Osteocyte (in vitro differentiated cells): Measurements from ENCODE around the gene CADM1. TPM values are rescaled to one million over a fixed set of nuclear protein-coding genes. Genes with fewer than 3 reads are reported as not detected.

Experiments
- DNase-seq: peaks from one replicate; pipeline ENCODE4 v3.0.0; 2021; ENCODE audit warnings: mixed read lengths; ENCODE audit not compliant: unreplicated experiment; ENCODE audit errors: extremely low spot score
- H3K27ac Mint-ChIP-seq: one replicate; pipeline ENCODE4 v1.8.0; 2021; ENCODE audit warnings: mild to moderate bottlenecking, mixed read lengths; ENCODE audit not compliant: unreplicated experiment
- H3K27me3 Mint-ChIP-seq: one replicate; pipeline ENCODE4 v1.8.0; 2021; ENCODE audit warnings: mixed read lengths; ENCODE audit not compliant: unreplicated experiment
- H3K36me3 Mint-ChIP-seq: one replicate; pipeline ENCODE4 v1.8.0; 2021; ENCODE audit warnings: mixed read lengths; ENCODE audit not compliant: unreplicated experiment
- H3K4me1 Mint-ChIP-seq: one replicate; pipeline ENCODE4 v1.8.0; 2021; ENCODE audit warnings: mixed read lengths; ENCODE audit not compliant: unreplicated experiment
- H3K4me3 Mint-ChIP-seq: one replicate; pipeline ENCODE4 v1.8.0; 2021; ENCODE audit warnings: mild to moderate bottlenecking, moderate library complexity, mixed read lengths; ENCODE audit not compliant: unreplicated experiment
- H3K9me3 Mint-ChIP-seq: one replicate; pipeline ENCODE4 v1.8.0; 2021; ENCODE audit warnings: mixed read lengths; ENCODE audit not compliant: unreplicated experiment
- CTCF ChIP-seq: fragments of 200-600 bp; sonication (generic); IDR thresholded peaks from 2 replicates; pipeline ENCODE4 v1.5.0; 2021; ENCODE audit warnings: antibody characterized with exemption, mild to moderate bottlenecking, moderate library complexity
- total RNA-seq: library from RNA; stranded (reverse); gene quantifications from 2 replicates; pipeline ENCODE4 v1.2.1, GENCODE V29; 2021

CADM1 gene
- total RNA-seq, 1 donor from 2014 or later = 24.2 TPM

- H3K27me3 Mint-ChIP-seq = peaks cover 4% of the 10 kb centered on the region
- no peak overlapping the region for H3K4me3 Mint-ChIP-seq
- no peaks in the 10 kb centered on the region for H3K9me3 Mint-ChIP-seq
- no peaks in the 10 kb centered on the region for H3K36me3 Mint-ChIP-seq
- TF ChIP-seq CTCF = no peak
- H3K27ac Mint-ChIP-seq = no peak overlapping the region
- no peak for DNase-seq
- no peaks in the 10 kb centered on the region for H3K4me1 Mint-ChIP-seq
Measured at GRCh38 chr11:115151010-115151409, 353.2 kb downstream of the CADM1 start.

- Mint-ChIP-seq H3K4me1 (no peaks in the 10 kb centered on the region), H3K4me3 (no peak overlapping the region), H3K27ac (no peak overlapping the region), H3K36me3 (no peaks in the 10 kb centered on the region), H3K9me3 (no peaks in the 10 kb centered on the region), H3K27me3 (no peaks in the 10 kb centered on the region)
- TF ChIP-seq CTCF = no peak
- no peak for DNase-seq
Measured at GRCh38 chr11:115148691-115149090, 355.5 kb downstream of the CADM1 start.

- no peak for TF ChIP-seq CTCF
- Mint-ChIP-seq H3K9me3 (no peaks in the 10 kb centered on the region), H3K4me1 (no peaks in the 10 kb centered on the region), H3K36me3 (no peaks in the 10 kb centered on the region), H3K27ac (no peak overlapping the region), H3K27me3 (peaks cover 3% of the 10 kb centered on the region), H3K4me3 (no peak overlapping the region)
- no peak for DNase-seq
Measured at GRCh38 chr11:115148101-115148500, 356.1 kb downstream of the CADM1 start.

- H3K4me1 Mint-ChIP-seq = no peaks in the 10 kb centered on the region
- H3K27ac Mint-ChIP-seq = no peak overlapping the region
- H3K27me3 Mint-ChIP-seq = peaks cover 3% of the 10 kb centered on the region
- DNase-seq = no peak
- H3K36me3 Mint-ChIP-seq = no peaks in the 10 kb centered on the region
- TF ChIP-seq CTCF = no peak
- no peak overlapping the region for H3K4me3 Mint-ChIP-seq
- no peaks in the 10 kb centered on the region for H3K9me3 Mint-ChIP-seq
Measured at GRCh38 chr11:115147243-115147807, 356.9 kb downstream of the CADM1 start.

- H3K27ac Mint-ChIP-seq = no peak overlapping the region
- no peaks in the 10 kb centered on the region for H3K4me1 Mint-ChIP-seq
Measured at GRCh38 chr11:115146425-115146824, 357.8 kb downstream of the CADM1 start.

More at GRCh38 chr11:115146425-115146824, 357.8 kb downstream of the CADM1 start:
- Mint-ChIP-seq H3K36me3 (no peaks in the 10 kb centered on the region), H3K9me3 (no peaks in the 10 kb centered on the region), H3K27me3 (peaks cover 5% of the 10 kb centered on the region), H3K4me3 (no peak overlapping the region)
- no peak for DNase-seq
- TF ChIP-seq CTCF = no peak
